H1 (cell line): ENCODE results near the gene ARHGEF38. TPM values are rescaled to one million over a fixed set of nuclear protein-coding genes. Genes with fewer than 3 reads are reported as not detected.

ENCODE experiments used
- BACH1 ChIP-seq: IDR thresholded peaks from 2 replicates; pipeline ENCODE4 v1.6.1; 2012; ENCODE audit warnings: low read length, improper control_type of control experiment
- KDM4A ChIP-seq: IDR thresholded peaks from one replicate; pipeline ENCODE4 v1.7.1; 2012; ENCODE audit warnings: low read depth, mild to moderate bottlenecking, moderate library complexity, low read length, inconsistent platforms; ENCODE audit not compliant: severe bottlenecking
- NANOG ChIP-seq: IDR thresholded peaks from 2 replicates; pipeline ENCODE4 v1.6.1; 2011; ENCODE audit warnings: low read length, low read depth, mild to moderate bottlenecking, inconsistent platforms; ENCODE audit not compliant: insufficient read depth, poor library complexity, severe bottlenecking
- RBBP5 ChIP-seq: IDR thresholded peaks from 2 replicates; pipeline ENCODE4 v1.7.1; 2012; ENCODE audit warnings: low read depth, mild to moderate bottlenecking, inconsistent platforms, low read length, moderate library complexity, borderline replicate concordance
- SIX5 ChIP-seq: IDR thresholded peaks from 2 replicates; pipeline ENCODE4 v1.6.1; 2011; ENCODE audit warnings: mild to moderate bottlenecking, low read depth, low read length
- polyA plus RNA-seq, 7 experiments: library from polyadenylated mRNA; depleted of rRNA in 3 of 7; stranded (reverse) in 5 of 7; unstranded in 2 of 7; fragments of >200 nt in 5 of 7; fragments of 200-250 nt in 2 of 7; gene quantifications; 1 replicate in 5 of 7; 2 replicates in 1 of 7; 4 replicates in 1 of 7; pipeline versions ENCODE4 v1.2.1 to v1.2.3, GENCODE V29; 2011 to 2013; ENCODE audit warnings: missing spikeins in 2 of 7, mixed read lengths in 2 of 7
- total RNA-seq: library from RNA; stranded (reverse); fragmentation: NEBNext Ultra II Directional; extraction: Animal tissue kit (Norgen Biotek cat#: 25700); gene quantifications from 2 replicates; pipeline ENCODE4 v1.2.1, GENCODE V29; 2021

The ARHGEF38 gene
- total and polyA plus RNA-seq, 2 of the 8 experiments (the other 6 are each of a cell fraction or from before 2014, with no cell fraction given): not detected

- TF ChIP-seq NANOG (no peak), BACH1 (no peak), KDM4A (no peak), SIX5 (no peak), RBBP5 (no peak)
These were observed 80.2 kb downstream of the ARHGEF38 start (continued) for GRCh38 chr4:105632599-105632998.
